ENCODE data around the gene TSPYL2. TPM values are rescaled to one million over a fixed set of nuclear protein-coding genes. Genes with fewer than 3 reads are reported as not detected.

TSPYL2 gene
- 11.9 and 13.0 TPM in 2 replicates for total RNA-seq

- DNase-seq (ENCODE audit: low read depth): peak; percentile 98
- peak within 1 kb of the TSS; percentile 65 for H3K4me3 ChIP-seq (ENCODE audit: low read depth, low read length)
- no peak for TF ChIP-seq CTCF (IDR thresholded peaks at IDR 0.05; ENCODE audit: insufficient read depth, low read depth, low read length)
Observed at GRCh38 chrX:53081925-53082772, at the start of gene TSPYL2. TSPYL2 (plus strand) TSS chrX:53082367; CDS start chrX:53082499, 132 bp downstream.

GRCh38 chrX:53036149-53036548, 46.0 kb upstream of the TSPYL2 start:
- H3K4me3 ChIP-seq (ENCODE audit: low read depth, low read length): no peak overlapping the region
- no peak for TF ChIP-seq CTCF (IDR thresholded peaks at IDR 0.05; ENCODE audit: insufficient read depth, low read depth, low read length)
- DNase-seq (ENCODE audit: low read depth): no peak

GRCh38 chrX:53039236-53039635, 42.9 kb upstream of the TSPYL2 start:
- TF ChIP-seq CTCF (IDR thresholded peaks at IDR 0.05; ENCODE audit: insufficient read depth, low read depth, low read length): no peak
- H3K4me3 ChIP-seq (ENCODE audit: low read depth, low read length): no peak overlapping the region
- no peak for DNase-seq (ENCODE audit: low read depth)

GRCh38 chrX:53044995-53045394, 37.2 kb upstream of the TSPYL2 start:
- no peak for TF ChIP-seq CTCF (IDR thresholded peaks at IDR 0.05; ENCODE audit: insufficient read depth, low read depth, low read length)
- H3K4me3 ChIP-seq (ENCODE audit: low read depth, low read length): no peak overlapping the region

GRCh38 chrX:53047228-53047627, 34.9 kb upstream of the TSPYL2 start:
- no peak for DNase-seq (ENCODE audit: low read depth)
- H3K4me3 ChIP-seq (ENCODE audit: low read depth, low read length): no peak overlapping the region
- TF ChIP-seq CTCF (IDR thresholded peaks at IDR 0.05; ENCODE audit: insufficient read depth, low read depth, low read length): peak; percentile 32

More at GRCh38 chrX:53044995-53045394, 37.2 kb upstream of the TSPYL2 start:
- no peak for DNase-seq (ENCODE audit: low read depth)

GRCh38 chrX:53048169-53049126, 33.7 kb upstream of the TSPYL2 start, which contains the start of gene GPR173:
GPR173 (plus strand) TSS chrX:53048789; CDS start chrX:53076622, 27,833 bp downstream.
- peak within 1 kb of the TSS; percentile 73 for H3K4me3 ChIP-seq (ENCODE audit: low read depth, low read length)
- DNase-seq (ENCODE audit: low read depth): peak; percentile 62
- no peak for TF ChIP-seq CTCF (IDR thresholded peaks at IDR 0.05; ENCODE audit: insufficient read depth, low read depth, low read length)

Measured in fibroblast of villous mesenchyme (primary cell).